ENCODE measurements around the gene ETNPPL. TPM values are rescaled to one million over a fixed set of nuclear protein-coding genes. Genes with fewer than 3 reads are reported as not detected.

The ETNPPL gene
- total and polyA plus RNA-seq, 9 of the 15 experiments (the other 6 are each of a cell fraction or from before 2014, with no cell fraction given), result 0.06 to 0.14 TPM; not detected in 7

DNA sequence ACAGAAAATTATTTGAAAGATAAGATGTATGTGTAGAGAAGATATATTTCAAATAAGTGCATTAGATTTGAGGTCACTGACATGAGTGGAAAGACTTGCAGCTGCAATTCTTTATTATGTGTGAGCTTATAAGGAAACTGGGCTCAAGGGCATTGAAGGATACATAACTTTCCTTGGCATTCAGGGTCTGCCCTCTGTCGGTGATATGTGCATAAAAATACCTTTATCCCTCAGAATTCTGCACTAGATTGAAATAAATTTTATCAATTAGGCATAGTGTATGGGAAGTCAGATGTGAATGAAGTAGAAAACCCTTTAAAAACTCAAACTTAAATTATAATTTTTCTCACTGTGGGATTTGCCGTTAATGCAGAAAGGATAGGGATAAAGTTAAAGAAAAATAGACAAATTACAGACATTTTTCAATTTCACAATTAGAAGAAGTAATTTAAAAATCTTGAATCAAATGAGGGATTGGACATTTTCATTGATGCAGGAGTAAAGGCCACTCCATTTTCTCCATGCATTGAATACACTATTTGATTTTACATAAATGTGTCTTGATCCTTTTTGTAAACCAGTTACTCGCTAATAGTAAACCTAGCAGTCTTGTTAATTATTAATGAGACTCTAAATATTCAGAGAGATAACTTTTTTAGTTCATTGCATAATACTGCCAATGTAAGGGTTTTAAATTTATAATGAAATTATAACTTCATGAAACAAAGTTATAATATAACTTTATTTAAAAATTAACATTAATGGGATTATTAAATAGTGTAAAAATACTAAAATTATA, 21.0 kb upstream of the ETNPPL start:
- Histone ChIP-seq H3K4me2 (ENCODE audit: insufficient read depth, low read length) (no peak overlapping the region), H3K4me1 (replicated peaks in 1 of 2; ENCODE audit: control insufficient read depth in 2 of 2, insufficient read depth in 2 of 2, low read length in 2 of 2) (no peaks in the 10 kb centered on the region; a peak in 1 of 5 replicates), H3K36me3 (ENCODE audit: control insufficient read depth, insufficient read depth, low read length) (no peaks in the 10 kb centered on the region), H3K79me2 (ENCODE audit: control insufficient read depth, insufficient read depth, low read length) (no peaks in the 10 kb centered on the region), H3K27ac (ENCODE audit: extremely low read depth, low read depth, low read length) (no peak overlapping the region), H3K9me3 (replicated peaks; ENCODE audit: control insufficient read depth, insufficient read depth, low read depth, low read length) (no peaks in the 10 kb centered on the region), H2AFZ (ENCODE audit: low read depth, low read length) (no peak overlapping the region), H3K9me1 (ENCODE audit: control insufficient read depth, insufficient read depth, low read length) (no peaks in the 10 kb centered on the region), H3K9ac (ENCODE audit: insufficient read depth in 1 of 2, low read depth in 2 of 2, low read length in 2 of 2) (no peak overlapping the region), H4K20me1 (replicated peaks; ENCODE audit: control insufficient read depth, insufficient read depth, low read length) (no peaks in the 10 kb centered on the region), H3K4me3 (no peak overlapping the region), H3K27me3 (ENCODE audit: control insufficient read depth in 2 of 2, insufficient read depth in 2 of 2, low read length in 2 of 2) (peaks cover 12 to 46% of the 10 kb centered on the region in 2 experiments)
- TF ChIP-seq RAD21 (CRISPR knock-in tag; conservative IDR thresholded peaks at IDR 0.05 in 1 of 2, IDR thresholded peaks at IDR 0.05 in 1 of 2), result peak in 1 of 2 experiments; percentile 20; a peak in 1 of 4 replicates
- TF ChIP-seq, protein P1, sequence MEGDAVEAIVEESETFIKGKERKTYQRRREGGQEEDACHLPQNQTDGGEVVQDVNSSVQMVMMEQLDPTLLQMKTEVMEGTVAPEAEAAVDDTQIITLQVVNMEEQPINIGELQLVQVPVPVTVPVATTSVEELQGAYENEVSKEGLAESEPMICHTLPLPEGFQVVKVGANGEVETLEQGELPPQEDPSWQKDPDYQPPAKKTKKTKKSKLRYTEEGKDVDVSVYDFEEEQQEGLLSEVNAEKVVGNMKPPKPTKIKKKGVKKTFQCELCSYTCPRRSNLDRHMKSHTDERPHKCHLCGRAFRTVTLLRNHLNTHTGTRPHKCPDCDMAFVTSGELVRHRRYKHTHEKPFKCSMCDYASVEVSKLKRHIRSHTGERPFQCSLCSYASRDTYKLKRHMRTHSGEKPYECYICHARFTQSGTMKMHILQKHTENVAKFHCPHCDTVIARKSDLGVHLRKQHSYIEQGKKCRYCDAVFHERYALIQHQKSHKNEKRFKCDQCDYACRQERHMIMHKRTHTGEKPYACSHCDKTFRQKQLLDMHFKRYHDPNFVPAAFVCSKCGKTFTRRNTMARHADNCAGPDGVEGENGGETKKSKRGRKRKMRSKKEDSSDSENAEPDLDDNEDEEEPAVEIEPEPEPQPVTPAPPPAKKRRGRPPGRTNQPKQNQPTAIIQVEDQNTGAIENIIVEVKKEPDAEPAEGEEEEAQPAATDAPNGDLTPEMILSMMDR (IDR thresholded peaks at IDR 0.05 in 2 of 3, conservative IDR thresholded peaks at IDR 0.05 in 1 of 3; ENCODE audit: insufficient read depth in 2 of 3, low read depth in 1 of 3, low read length in 3 of 3), result peak in 1 of 3 experiments; percentile 33; a peak in 2 of 6 replicates
- TF ChIP-seq REST (IDR thresholded peaks at IDR 0.05; ENCODE audit: borderline replicate concordance), result 0 out of 2 replicates have a peak, but pooled peaks have one; percentile 4
- no peak for TF ChIP-seq REST (CRISPR knock-in tag; IDR thresholded peaks at IDR 0.05; ENCODE audit: low read depth)
- TF ChIP-seq PURB (CRISPR knock-in tag; IDR thresholded peaks at IDR 0.05; ENCODE audit: low read depth), result no peak
- no peak for TF ChIP-seq KLF16 (IDR thresholded peaks at IDR 0.05)
- TF ChIP-seq RBM15 (IDR thresholded peaks at IDR 0.05; ENCODE audit: insufficient read depth, low read length), result no peak
- TF ChIP-seq ESRRA (IDR thresholded peaks at IDR 0.05; ENCODE audit: borderline replicate concordance, low read depth), result peak; percentile 57; the same call in 1 of the 2 replicates
- in situ Hi-C loops (cut with MboI) (no loop called here), intact Hi-C loops (cut with micrococcal nuclease) (loop anchor here (10.0 kb wide), 1 partner anchor 99 kb away; no protein-coding TSS in a partner anchor)
- 3% methylated on average over 3 of the region's 3 CpGs for WGBS (ENCODE audit: insufficient coverage, low coverage, missing lambda C conversion rate)
- POLR2A ChIA-PET, result interaction anchor here (0.6 to 0.7 kb wide), 3 partner anchors 48 to 403 kb away, joined by 3 to 4 read pairs (median 3); no protein-coding TSS in a partner anchor
- ATAC-seq (no peak), DNase-seq (ENCODE audit: extremely low read depth in 1 of 4, low spot score in 3 of 4) (peak in 1 of 4 experiments; percentile 9), FAIRE-seq (no peak)
- CTCF ChIA-PET (ENCODE audit: low intra/inter-chr PET ratio), result no interaction called here
- no TSS peak for BruUV-seq (replicated peaks)
